Prostate gland (tissue), 2 donors: ENCODE results near the gene RBM15B. TPM values are rescaled to one million over a fixed set of nuclear protein-coding genes. Genes with fewer than 3 reads are reported as not detected.

Experiments
- DNase-seq: peaks from one replicate; pipeline ENCODE4 v3.0.0-alpha.2; 2019; ENCODE audit warnings: low spot score
- H3K27ac ChIP-seq, 2 donors: fragments of 200-600 bp; sonication (generic); 2 replicates each; pipeline ENCODE4 v1.5.1; 2017 to 2019
- H3K27me3 ChIP-seq: fragments of 200-600 bp; sonication (generic); replicated peaks from 2 replicates; pipeline ENCODE4 v1.5.1; 2019; ENCODE audit not compliant: insufficient read depth
- H3K36me3 ChIP-seq, 2 donors: fragments of 200-600 bp; sonication (generic); 1 replicate in 1 of 2; 2 replicates in 1 of 2; pipeline versions ENCODE4 v1.5.1 to v1.8.1; 2017 to 2019
- H3K4me1 ChIP-seq: fragments of 200-600 bp; sonication (generic); replicated peaks from 2 replicates; pipeline ENCODE4 v1.5.1; 2019
- H3K4me3 ChIP-seq, 2 donors: fragments of 200-600 bp; sonication (generic); 2 replicates each; pipeline ENCODE4 v1.5.1; 2017 to 2019
- H3K9me3 ChIP-seq: fragments of 200-600 bp; sonication (generic); 2 replicates; pipeline ENCODE4 v1.5.1; 2017
- CTCF ChIP-seq, 4 experiments: fragments of 200-600 bp in 2 of 4; fragments of 450-650 bp in 2 of 4; sonication (generic) in 2 of 4; IDR thresholded peaks; 1 replicate in 3 of 4; 2 replicates in 1 of 4; pipeline ENCODE4 v1.5.1; 2016 to 2019; ENCODE audit warnings: antibody characterized with exemption in 4 of 4, mild to moderate bottlenecking in 2 of 4, moderate library complexity in 2 of 4
- POLR2A ChIP-seq: fragments of 450-650 bp; IDR thresholded peaks from one replicate; pipeline ENCODE4 v1.6.1; 2016; ENCODE audit warnings: antibody characterized with exemption, mild to moderate bottlenecking
- POLR2AphosphoS5 ChIP-seq: sonication (generic); formaldehyde crosslinking; IDR thresholded peaks from one replicate; pipeline ENCODE4 v1.6.1; 2017; ENCODE audit warnings: antibody characterized with exemption
- WGBS: methylation state at CpG from one replicate; pipeline ENCODE4 v1.1.5; 2018; 5-methylcytosine and 5-hydroxymethylcytosine counted together
- intact Hi-C: fragments of 100-400 bp; cut with DNase I; formaldehyde crosslinking; loops from one replicate; pipeline ENCODE4 v1.14.2; 2022
- total RNA-seq, 2 donors: library from RNA; depleted of rRNA; stranded (reverse); fragments of >200 nt; gene quantifications; one replicate each; pipeline ENCODE4 v1.1.0, GENCODE V29; 2016

The RBM15B gene
- total RNA-seq, 2 donors from 2014 or later = 34.1 to 40.1 TPM

GRCh38 chr3:51426921-51427320, 35.8 kb downstream of the RBM15B start:
- TF ChIP-seq CTCF (IDR thresholded peaks at IDR 0.05) (no peak), POLR2A (no peak), POLR2AphosphoS5 (no peak)
- Histone ChIP-seq H3K4me3 (no peak overlapping the region), H3K27ac (no peak overlapping the region), H3K9me3 (no peaks in the 10 kb centered on the region), H3K36me3 (no peaks in the 10 kb centered on the region), H3K4me1 (no peaks in the 10 kb centered on the region), H3K27me3 (no peaks in the 10 kb centered on the region)
- DNase-seq = no peak
- intact Hi-C loops = no loop called here
- WGBS = 65% methylated on average over 4 of the region's 4 CpGs

- no peaks in the 10 kb centered on the region for H3K36me3 ChIP-seq
- TF ChIP-seq CTCF (IDR thresholded peaks at IDR 0.05) = no peak
- intact Hi-C loops = no loop called here
- 88% methylated on average over 3 of the region's 3 CpGs for WGBS
- H3K4me3 ChIP-seq = no peak overlapping the region
- no peaks in the 10 kb centered on the region for H3K4me1 ChIP-seq
- no peaks in the 10 kb centered on the region for H3K9me3 ChIP-seq
- no peaks in the 10 kb centered on the region for H3K27me3 ChIP-seq
- H3K27ac ChIP-seq = no peak overlapping the region
- DNase-seq = no peak
These were observed 38.1 kb downstream of the RBM15B start for GRCh38 chr3:51429138-51429537.

- H3K4me3 ChIP-seq = no peak overlapping the region
- H3K27ac ChIP-seq = no peak overlapping the region
- no peaks in the 10 kb centered on the region for H3K9me3 ChIP-seq
- DNase-seq = no peak
- WGBS = 95% methylated on average over 5 of the region's 5 CpGs
- no peaks in the 10 kb centered on the region for H3K4me1 ChIP-seq
- intact Hi-C loops = no loop called here
- H3K36me3 ChIP-seq = no peaks in the 10 kb centered on the region
- TF ChIP-seq POLR2A = no peak
- TF ChIP-seq CTCF (IDR thresholded peaks at IDR 0.05) = no peak
- TF ChIP-seq POLR2AphosphoS5 = no peak
- H3K27me3 ChIP-seq = no peaks in the 10 kb centered on the region
These were observed 43.0 kb downstream of the RBM15B start for GRCh38 chr3:51434110-51434509.

- TF ChIP-seq POLR2A = no peak
- peak; percentile 19 for TF ChIP-seq POLR2AphosphoS5
- TF ChIP-seq CTCF (IDR thresholded peaks at IDR 0.05) = peak in 3 of 4 experiments; percentile 30 to 40 (median 40)
- H3K9me3 ChIP-seq = no peaks in the 10 kb centered on the region
- no peak overlapping the region for H3K27ac ChIP-seq
- H3K4me1 ChIP-seq = no peaks in the 10 kb centered on the region
- DNase-seq = peak; percentile 17
- H3K36me3 ChIP-seq = no peaks in the 10 kb centered on the region
- H3K4me3 ChIP-seq = no peak overlapping the region
- intact Hi-C loops = no loop called here
- H3K27me3 ChIP-seq = no peaks in the 10 kb centered on the region
These were observed 43.8 kb downstream of the RBM15B start for GRCh38 chr3:51434746-51435327.

- H3K4me1 ChIP-seq = no peaks in the 10 kb centered on the region
- intact Hi-C loops = no loop called here
- TF ChIP-seq POLR2AphosphoS5 = no peak
- TF ChIP-seq CTCF (IDR thresholded peaks at IDR 0.05) = no peak
- TF ChIP-seq POLR2A = no peak
- no peak overlapping the region for H3K27ac ChIP-seq
- WGBS = 91% methylated on average over 8 of the region's 8 CpGs
- H3K9me3 ChIP-seq = no peaks in the 10 kb centered on the region
- H3K4me3 ChIP-seq = no peak overlapping the region
- no peak for DNase-seq
- H3K27me3 ChIP-seq = no peaks in the 10 kb centered on the region
- no peaks in the 10 kb centered on the region for H3K36me3 ChIP-seq
These were observed 46.0 kb downstream of the RBM15B start for GRCh38 chr3:51436998-51437639.
